CD4-positive, alpha-beta T cell (primary cell): Measurements from ENCODE around the gene CTTNBP2. TPM values are rescaled to one million over a fixed set of nuclear protein-coding genes. Genes with fewer than 3 reads are reported as not detected.
A peak's percentile ranks its signal among the peaks of the same experiment; 100 is the strongest.

Experiments
- ATAC-seq: fragments of 200-7000 bp; cut with Tn5 transposase; one replicate; pipeline ENCODE4 v1.10.0; 2022; ENCODE audit warnings: mild to moderate bottlenecking; ENCODE audit not compliant: poor library complexity
- CTCF ChIA-PET: fragments of 350-600 bp; sonication (Branson Sonifier 250); formaldehyde crosslinking; loops from one replicate; lab custom pipeline; 2021; ENCODE audit warnings: antibody characterized with exemption, inconsistent platforms; lab: Charles Lee
- POLR2A ChIA-PET: fragments of 350-600 bp; sonication (Branson Sonifier 250); formaldehyde crosslinking; loops from one replicate; lab custom pipeline; 2021; ENCODE audit warnings: antibody characterized with exemption, inconsistent platforms; lab: Charles Lee
- DNase-seq, 14 experiments: peaks; one replicate each; pipeline ENCODE4 v3.0.0-alpha.2; 2013 to 2020; ENCODE audit warnings: mixed read lengths in 2 of 14
- H3K27ac ChIP-seq, 2 donors: one replicate each; pipeline versions ENCODE4 v1.5.1 to v1.7.0; 2013; ENCODE audit warnings: low read length in 2 of 2, low read depth in 1 of 2, mild to moderate bottlenecking in 1 of 2
- H3K27me3 ChIP-seq, 2 experiments: 1 replicate in 1 of 2; 2 replicates in 1 of 2; pipeline versions ENCODE4 v1.6.1 to v1.7.0; 2013; ENCODE audit warnings: low read length in 2 of 2, control low read depth in 1 of 2, mild to moderate bottlenecking in 1 of 2, moderate library complexity in 1 of 2; ENCODE audit not compliant: insufficient read depth in 2 of 2, control insufficient read depth in 1 of 2
- H3K36me3 ChIP-seq: one replicate; pipeline ENCODE4 v1.6.1; 2013; ENCODE audit warnings: low read length, control low read depth; ENCODE audit not compliant: insufficient read depth
- H3K4me1 ChIP-seq: one replicate; pipeline ENCODE4 v1.6.1; 2013; ENCODE audit warnings: low read length, control low read depth; ENCODE audit not compliant: insufficient read depth
- H3K4me3 ChIP-seq: one replicate; pipeline ENCODE4 v1.5.1; 2013; ENCODE audit warnings: mild to moderate bottlenecking, low read length, moderate library complexity
- H3K9me3 ChIP-seq, 2 experiments: 1 replicate in 1 of 2; 2 replicates in 1 of 2; pipeline versions ENCODE4 v1.6.1 to v1.7.0; 2013; ENCODE audit warnings: low read length in 2 of 2, mild to moderate bottlenecking in 2 of 2, control low read depth in 1 of 2, moderate library complexity in 1 of 2; ENCODE audit not compliant: control insufficient read depth in 1 of 2, insufficient read depth in 1 of 2
- H3K27ac Mint-ChIP-seq: one replicate; pipeline ENCODE4 v1.8.0; 2020; ENCODE audit warnings: mixed read lengths
- H3K27me3 Mint-ChIP-seq: one replicate; pipeline ENCODE4 v1.8.0; 2021; ENCODE audit warnings: mixed read lengths
- H3K36me3 Mint-ChIP-seq: one replicate; pipeline ENCODE4 v1.8.0; 2021; ENCODE audit warnings: low read depth, mixed read lengths
- H3K4me1 Mint-ChIP-seq: one replicate; pipeline ENCODE4 v1.8.0; 2021; ENCODE audit warnings: low read depth, mixed read lengths
- H3K4me3 Mint-ChIP-seq: one replicate; pipeline ENCODE4 v1.8.0; 2020; ENCODE audit warnings: mild to moderate bottlenecking, mixed read lengths
- H3K9me3 Mint-ChIP-seq: one replicate; pipeline ENCODE4 v1.8.0; 2020; ENCODE audit warnings: mixed read lengths
- intact Hi-C, 2 experiments: fragments of 100-400 bp; cut with DNase I in 1 of 2; cut with micrococcal nuclease in 1 of 2; formaldehyde crosslinking; loops; one replicate each; pipeline versions ENCODE4 v1.15.1 to v1.9.0; 2023 to 2025; cut with DNase I, micrococcal nuclease
- total RNA-seq, 174 experiments: library from RNA in 2 of 174; stranded (reverse) in 2 of 174; gene quantifications; one replicate each; pipeline ENCODE4 v1.2.3 and lab custom pipeline; 2021 to 2026
- TF ChIP-seq, protein P1 (sequence below): fragments of 200-600 bp; IDR thresholded peaks from one replicate; pipeline ENCODE4 v1.8.0; 2022; ENCODE audit warnings: antibody characterized with exemption, mild to moderate bottlenecking

Gene CTTNBP2
- total RNA-seq, 2 experiments from 2014 or later = not detected

DNA sequence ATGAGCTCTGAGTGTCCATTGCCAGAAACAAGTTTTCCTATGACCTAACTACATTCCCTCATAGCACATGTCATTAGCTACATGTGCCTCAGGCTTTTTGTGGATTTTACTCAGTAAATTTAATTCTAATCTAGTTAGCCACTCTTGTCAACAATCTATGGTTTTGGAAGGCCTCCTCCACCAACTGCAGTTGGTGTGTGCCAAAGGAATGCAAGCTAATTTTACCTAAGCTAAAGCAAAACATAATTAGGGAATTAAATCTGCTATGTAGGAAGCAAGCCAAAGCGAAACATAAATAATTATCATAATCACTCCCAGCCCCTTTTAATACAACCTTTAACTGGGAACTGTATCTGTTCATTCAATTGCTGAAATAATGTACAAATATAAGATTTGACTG lies 3.5 kb upstream of the CTTNBP2 start:
- DNase-seq (no peak), ATAC-seq (no peak)
- no peak overlapping the region for H3K4me3 Mint-ChIP-seq
- ChIA-PET POLR2A (no interaction called here), CTCF (no interaction called here)
- Histone ChIP-seq H3K27ac (no peak overlapping the region), H3K4me1 (peaks cover 5% of the 10 kb centered on the region), H3K27me3 (peaks cover 16 to 29% of the 10 kb centered on the region in 2 experiments), H3K4me3 (no peak overlapping the region), H3K9me3 (peaks cover 0 to 6% of the 10 kb centered on the region in 2 experiments), H3K36me3 (no peaks in the 10 kb centered on the region)
- TF ChIP-seq, protein P1, sequence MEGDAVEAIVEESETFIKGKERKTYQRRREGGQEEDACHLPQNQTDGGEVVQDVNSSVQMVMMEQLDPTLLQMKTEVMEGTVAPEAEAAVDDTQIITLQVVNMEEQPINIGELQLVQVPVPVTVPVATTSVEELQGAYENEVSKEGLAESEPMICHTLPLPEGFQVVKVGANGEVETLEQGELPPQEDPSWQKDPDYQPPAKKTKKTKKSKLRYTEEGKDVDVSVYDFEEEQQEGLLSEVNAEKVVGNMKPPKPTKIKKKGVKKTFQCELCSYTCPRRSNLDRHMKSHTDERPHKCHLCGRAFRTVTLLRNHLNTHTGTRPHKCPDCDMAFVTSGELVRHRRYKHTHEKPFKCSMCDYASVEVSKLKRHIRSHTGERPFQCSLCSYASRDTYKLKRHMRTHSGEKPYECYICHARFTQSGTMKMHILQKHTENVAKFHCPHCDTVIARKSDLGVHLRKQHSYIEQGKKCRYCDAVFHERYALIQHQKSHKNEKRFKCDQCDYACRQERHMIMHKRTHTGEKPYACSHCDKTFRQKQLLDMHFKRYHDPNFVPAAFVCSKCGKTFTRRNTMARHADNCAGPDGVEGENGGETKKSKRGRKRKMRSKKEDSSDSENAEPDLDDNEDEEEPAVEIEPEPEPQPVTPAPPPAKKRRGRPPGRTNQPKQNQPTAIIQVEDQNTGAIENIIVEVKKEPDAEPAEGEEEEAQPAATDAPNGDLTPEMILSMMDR = no peak
- peaks cover 2% of the 10 kb centered on the region for H3K9me3 Mint-ChIP-seq
- no peak overlapping the region for H3K27ac Mint-ChIP-seq
- H3K4me1 Mint-ChIP-seq = peaks cover 10% of the 10 kb centered on the region
- peaks cover 58% of the 10 kb centered on the region for H3K27me3 Mint-ChIP-seq
- intact Hi-C loops = no loop called here
- no peaks in the 10 kb centered on the region for H3K36me3 Mint-ChIP-seq

DNA sequence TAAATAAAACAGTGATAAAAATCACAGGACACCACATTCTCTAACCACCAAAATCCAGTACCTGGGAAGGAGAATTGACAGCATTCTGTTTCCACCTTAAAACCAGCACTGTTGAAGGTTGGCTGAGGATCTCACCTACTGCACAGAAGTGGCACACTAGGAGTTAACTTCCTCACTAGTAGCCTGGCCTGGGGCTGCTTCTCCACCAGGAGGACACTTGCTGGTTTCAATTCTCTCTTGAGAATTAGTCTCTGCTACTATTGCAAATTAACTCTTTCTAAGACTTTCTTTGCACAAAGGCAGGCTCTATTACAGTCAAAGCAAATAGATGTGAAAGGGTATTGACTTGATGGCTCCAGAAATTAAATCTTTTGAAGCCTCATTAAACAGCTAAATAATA lies 2.3 kb upstream of the CTTNBP2 start:
- no peaks in the 10 kb centered on the region for H3K36me3 ChIP-seq
- H3K27ac Mint-ChIP-seq = no peak overlapping the region
- no peak overlapping the region for H3K4me3 Mint-ChIP-seq
- H3K9me3 Mint-ChIP-seq = no peaks in the 10 kb centered on the region
- intact Hi-C loops = no loop called here
- TF ChIP-seq, protein P1 = no peak
- H3K27me3 ChIP-seq = peaks cover 21 to 37% of the 10 kb centered on the region in 2 experiments
- peaks cover 10% of the 10 kb centered on the region for H3K4me1 Mint-ChIP-seq
- H3K36me3 Mint-ChIP-seq = no peaks in the 10 kb centered on the region
- ChIA-PET CTCF (no interaction called here), POLR2A (no interaction called here)
- peaks cover 5% of the 10 kb centered on the region for H3K4me1 ChIP-seq
- peaks cover 0 to 6% of the 10 kb centered on the region in 2 experiments for H3K9me3 ChIP-seq
- H3K27me3 Mint-ChIP-seq = peaks cover 62% of the 10 kb centered on the region
- ATAC-seq (no peak), DNase-seq (peak in 1 of 14 experiments; percentile 2)
- no peak overlapping the region for H3K4me3 ChIP-seq
- H3K27ac ChIP-seq = no peak overlapping the region

DNA sequence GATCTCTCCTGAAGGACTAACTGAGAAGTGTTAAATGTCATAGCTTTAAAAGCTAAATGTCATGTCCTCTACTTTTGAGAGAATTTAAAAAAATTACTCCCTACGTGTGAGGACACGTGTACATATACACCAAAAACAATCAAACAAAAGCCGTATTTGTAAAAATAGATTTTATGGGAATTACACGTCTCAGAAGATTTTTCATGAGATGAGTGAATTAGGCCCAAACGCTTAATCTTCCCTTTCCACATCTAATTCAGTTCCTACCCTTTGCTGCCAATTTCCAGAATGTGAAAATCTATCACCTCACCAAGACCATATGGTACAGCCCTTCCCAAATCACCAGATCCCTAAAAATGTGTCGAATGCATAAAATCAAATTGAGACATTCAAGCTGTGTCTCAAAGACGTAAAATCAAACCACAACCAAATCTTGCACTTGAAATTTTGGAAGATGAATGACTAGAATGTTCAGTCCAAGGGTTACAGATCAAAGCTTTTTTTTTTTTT lies 1.0 kb upstream of the CTTNBP2 start:
- Mint-ChIP-seq H3K4me3 (peak overlapping the region; percentile 14), H3K4me1 (peaks cover 10% of the 10 kb centered on the region), H3K9me3 (no peaks in the 10 kb centered on the region), H3K36me3 (no peaks in the 10 kb centered on the region), H3K27me3 (peaks cover 65% of the 10 kb centered on the region), H3K27ac (no peak overlapping the region)
- H3K36me3 ChIP-seq = no peaks in the 10 kb centered on the region
- DNase-seq (no peak), ATAC-seq (no peak)
- peaks cover 0 to 6% of the 10 kb centered on the region in 2 experiments for H3K9me3 ChIP-seq
- CTCF ChIA-PET = no interaction called here
- no peak overlapping the region for H3K4me3 ChIP-seq
- POLR2A ChIA-PET = no interaction called here
- TF ChIP-seq, protein P1 = no peak
- peaks cover 21 to 41% of the 10 kb centered on the region in 2 experiments for H3K27me3 ChIP-seq
- H3K27ac ChIP-seq = no peak overlapping the region
- peaks cover 5% of the 10 kb centered on the region for H3K4me1 ChIP-seq
- intact Hi-C loops = no loop called here
